ENCODE data around the gene MN1.

DNA sequence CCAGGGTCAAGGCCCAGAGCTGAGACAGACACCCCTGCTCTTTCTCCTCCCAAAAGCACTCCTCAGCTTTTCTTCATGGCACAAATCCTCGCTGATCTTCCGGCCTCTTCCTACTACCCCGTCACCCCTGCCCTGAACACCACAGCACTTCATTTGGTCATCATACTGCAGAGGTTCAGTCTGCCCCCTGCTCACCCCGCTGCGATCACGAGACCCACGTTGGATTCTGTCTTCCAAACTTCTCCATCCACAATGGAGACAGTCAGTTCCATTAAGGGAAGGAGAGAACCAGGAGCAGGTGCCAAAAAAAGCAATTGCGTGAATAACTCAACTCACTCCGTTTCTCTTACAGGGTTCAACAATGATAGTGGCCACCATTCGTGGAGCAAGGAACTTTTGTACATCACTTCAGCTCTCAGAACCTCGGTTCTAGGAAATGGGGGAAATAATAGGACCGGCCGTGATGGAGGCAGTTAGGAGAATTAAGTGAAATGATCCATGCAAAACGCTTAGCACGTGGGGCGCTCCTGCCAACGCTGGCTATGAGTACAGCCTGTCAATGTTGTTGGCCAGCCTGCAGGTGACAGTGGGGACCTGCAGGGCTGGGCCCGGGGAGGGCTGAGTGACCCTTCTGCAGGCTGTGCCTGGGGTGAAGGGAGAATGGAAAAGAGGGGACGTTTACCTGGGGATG, 45.9 kb downstream of the MN1 start:
- TF ChIP-seq, protein P1, sequence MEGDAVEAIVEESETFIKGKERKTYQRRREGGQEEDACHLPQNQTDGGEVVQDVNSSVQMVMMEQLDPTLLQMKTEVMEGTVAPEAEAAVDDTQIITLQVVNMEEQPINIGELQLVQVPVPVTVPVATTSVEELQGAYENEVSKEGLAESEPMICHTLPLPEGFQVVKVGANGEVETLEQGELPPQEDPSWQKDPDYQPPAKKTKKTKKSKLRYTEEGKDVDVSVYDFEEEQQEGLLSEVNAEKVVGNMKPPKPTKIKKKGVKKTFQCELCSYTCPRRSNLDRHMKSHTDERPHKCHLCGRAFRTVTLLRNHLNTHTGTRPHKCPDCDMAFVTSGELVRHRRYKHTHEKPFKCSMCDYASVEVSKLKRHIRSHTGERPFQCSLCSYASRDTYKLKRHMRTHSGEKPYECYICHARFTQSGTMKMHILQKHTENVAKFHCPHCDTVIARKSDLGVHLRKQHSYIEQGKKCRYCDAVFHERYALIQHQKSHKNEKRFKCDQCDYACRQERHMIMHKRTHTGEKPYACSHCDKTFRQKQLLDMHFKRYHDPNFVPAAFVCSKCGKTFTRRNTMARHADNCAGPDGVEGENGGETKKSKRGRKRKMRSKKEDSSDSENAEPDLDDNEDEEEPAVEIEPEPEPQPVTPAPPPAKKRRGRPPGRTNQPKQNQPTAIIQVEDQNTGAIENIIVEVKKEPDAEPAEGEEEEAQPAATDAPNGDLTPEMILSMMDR (IDR thresholded peaks at IDR 0.05), result no peak
- TF ChIP-seq POLR2A (IDR thresholded peaks at IDR 0.05), result no peak

Measured in uterus (tissue), 2 donors.